IMR-90 (cell line): Measurements from ENCODE around the gene FAM120A. TPM values are rescaled to one million over a fixed set of nuclear protein-coding genes. Genes with fewer than 3 reads are reported as not detected.

Source experiments
- ATAC-seq: fragments of 200-7000 bp; cut with Tn5 transposase; 2 replicates; pipeline ENCODE4 v1.9.1; 2020; ENCODE audit warnings: low read depth, mild to moderate bottlenecking, moderate library complexity
- BruUV-seq: library from RNA; stranded (reverse); fragments of 400-500 nt; replicated peaks from 2 replicates; lab custom pipeline; 2021; lab: Mats Ljungman, UMichigan
- CTCF ChIA-PET: fragments of 300-600 bp; formaldehyde crosslinking; extraction: SDS; loops from one replicate; lab custom pipeline; 2021; ENCODE audit warnings: antibody characterized with exemption; lab: Yijun Ruan, JAX
- POLR2A ChIA-PET: fragments of 300-600 bp; sonication (Branson Sonifier 250); formaldehyde crosslinking; loops from one replicate; lab custom pipeline; 2022; ENCODE audit warnings: antibody characterized with exemption; ENCODE audit not compliant: unreplicated experiment; lab: Charles Lee
- DNase-seq: peaks from one replicate; pipeline ENCODE4 v3.0.0; 2013
- H2AFZ ChIP-seq: replicated peaks from 2 replicates; pipeline ENCODE3; 2013; ENCODE audit warnings: low read length, mild to moderate bottlenecking; ENCODE audit not compliant: poor library complexity
- H2AK5ac ChIP-seq: 2 replicates; pipeline ENCODE4 v1.6.1; 2013; ENCODE audit warnings: low read depth, low read length, inconsistent platforms
- H2AK9ac ChIP-seq: replicated peaks from 2 replicates; pipeline ENCODE3; 2013; ENCODE audit warnings: mild to moderate bottlenecking, low read depth, low read length, moderate library complexity; ENCODE audit not compliant: poor library complexity
- H2BK120ac ChIP-seq: 2 replicates; pipeline ENCODE4 v1.6.1; 2013; ENCODE audit warnings: low read depth, low read length, inconsistent platforms
- H2BK15ac ChIP-seq: 3 replicates; pipeline ENCODE4 v1.6.1; 2013; ENCODE audit warnings: low read depth, low read length, inconsistent platforms
- H2BK20ac ChIP-seq: 2 replicates; pipeline ENCODE4 v1.6.1; 2013; ENCODE audit warnings: low read depth, mild to moderate bottlenecking, inconsistent platforms, low read length, moderate library complexity
- H2BK5ac ChIP-seq: 2 replicates; pipeline ENCODE4 v1.6.1; 2013; ENCODE audit warnings: mild to moderate bottlenecking, low read depth, low read length, inconsistent platforms; ENCODE audit not compliant: poor library complexity, severe bottlenecking
- H3K14ac ChIP-seq: replicated peaks from 2 replicates; pipeline ENCODE4 v1.6.1; 2013; ENCODE audit warnings: low read depth, low read length, inconsistent platforms
- H3K18ac ChIP-seq: 2 replicates; pipeline ENCODE4 v1.6.1; 2013; ENCODE audit warnings: low read depth, low read length, control low read depth
- H3K23ac ChIP-seq: 2 replicates; pipeline ENCODE4 v1.6.1; 2013; ENCODE audit warnings: low read depth, low read length, inconsistent platforms
- H3K27ac ChIP-seq: 2 replicates; pipeline ENCODE4 v1.5.1; 2013; ENCODE audit warnings: mild to moderate bottlenecking, control low read depth, low read length; ENCODE audit not compliant: insufficient read depth
- H3K27me3 ChIP-seq: 2 replicates; pipeline ENCODE4 v1.6.1; 2013; ENCODE audit warnings: low read length; ENCODE audit not compliant: control insufficient read depth, insufficient read depth
- H3K36me3 ChIP-seq: 2 replicates; pipeline ENCODE4 v1.6.1; 2013; ENCODE audit warnings: low read length, mixed read lengths; ENCODE audit not compliant: control insufficient read depth, insufficient read depth
- H3K4ac ChIP-seq: 2 replicates; pipeline ENCODE4 v1.6.1; 2013; ENCODE audit warnings: low read depth, low read length, inconsistent platforms
- H3K4me1 ChIP-seq: 2 replicates; pipeline ENCODE4 v1.6.1; 2013; ENCODE audit warnings: low read length, mixed read lengths; ENCODE audit not compliant: control insufficient read depth, insufficient read depth
- H3K4me2 ChIP-seq: 2 replicates; pipeline ENCODE4 v1.6.1; 2013; ENCODE audit warnings: low read depth, mild to moderate bottlenecking, control low read depth, low read length, moderate library complexity
- H3K4me3 ChIP-seq: 2 replicates; pipeline ENCODE4 v1.5.1; 2013; ENCODE audit warnings: low read depth, mild to moderate bottlenecking, control low read depth, low read length, moderate library complexity; ENCODE audit not compliant: insufficient read depth
- H3K56ac ChIP-seq: 2 replicates; pipeline ENCODE4 v1.6.1; 2013; ENCODE audit warnings: low read length, inconsistent platforms; ENCODE audit not compliant: insufficient read depth; ENCODE audit errors: extremely low read depth
- H3K79me1 ChIP-seq, 2 experiments: 2 replicates each; pipeline ENCODE4 v1.6.1; 2013; ENCODE audit warnings: low read length in 2 of 2, inconsistent platforms in 1 of 2, low read depth in 1 of 2
- H3K9ac ChIP-seq: 2 replicates; pipeline ENCODE4 v1.6.1; 2013; ENCODE audit warnings: low read depth, low read length, control low read depth
- H3K9me1 ChIP-seq: 2 replicates; pipeline ENCODE4 v1.6.1; 2013; ENCODE audit warnings: low read length, inconsistent platforms; ENCODE audit not compliant: insufficient read depth
- H3K9me3 ChIP-seq: 2 replicates; pipeline ENCODE4 v1.6.1; 2013; ENCODE audit warnings: low read length; ENCODE audit not compliant: control insufficient read depth, insufficient read depth
- H4K20me1 ChIP-seq: 2 replicates; pipeline ENCODE4 v1.6.1; 2013; ENCODE audit warnings: low read length, inconsistent platforms; ENCODE audit not compliant: insufficient read depth
- H4K5ac ChIP-seq: 2 replicates; pipeline ENCODE4 v1.6.1; 2013; ENCODE audit warnings: mild to moderate bottlenecking, low read depth, low read length, control low read depth
- H4K8ac ChIP-seq, 2 experiments: 2 replicates each; pipeline ENCODE4 v1.6.1; 2013; ENCODE audit warnings: low read depth in 2 of 2, low read length in 2 of 2, control low read depth in 1 of 2, inconsistent platforms in 1 of 2
- H4K91ac ChIP-seq: 2 replicates; pipeline ENCODE4 v1.6.1; 2013; ENCODE audit warnings: low read depth, low read length, inconsistent platforms; ENCODE audit not compliant: insufficient read depth
- CHD1 ChIP-seq: IDR thresholded peaks from 2 replicates; pipeline ENCODE4 v1.6.1; 2012; ENCODE audit warnings: low read depth, low read length, improper control_type of control experiment
- NFE2L2 ChIP-seq: fragments of 150-350 bp; IDR thresholded peaks from 2 replicates; pipeline ENCODE4 v1.6.1; 2016; ENCODE audit warnings: low read depth, mild to moderate bottlenecking, low read length
- POLR2A ChIP-seq: IDR thresholded peaks from 2 replicates; pipeline ENCODE4 v1.6.1; 2012; ENCODE audit warnings: mild to moderate bottlenecking, low read depth, low read length
- RAD21 ChIP-seq: IDR thresholded peaks from 2 replicates; pipeline ENCODE4 v1.6.1; 2012; ENCODE audit warnings: low read length, improper control_type of control experiment
- RCOR1 ChIP-seq: IDR thresholded peaks from 2 replicates; pipeline ENCODE4 v1.6.1; 2012; ENCODE audit warnings: mild to moderate bottlenecking, low read length, improper control_type of control experiment; ENCODE audit not compliant: insufficient replicate concordance
- RFX5 ChIP-seq: IDR thresholded peaks from 2 replicates; pipeline ENCODE4 v1.8.0; 2012; ENCODE audit warnings: low read depth, mild to moderate bottlenecking, low read length, moderate library complexity
- SMC3 ChIP-seq: fragments of 150-350 bp; IDR thresholded peaks from 2 replicates; pipeline ENCODE4 v1.6.1; 2016; ENCODE audit warnings: low read depth, mild to moderate bottlenecking, antibody characterized with exemption, low read length, moderate library complexity
- WGBS, 2 experiments: methylation state at CpG; one replicate each; pipeline versions ENCODE4 v1.1.5 to v1.1.7; 2013; ENCODE audit warnings: missing lambda C conversion rate in 2 of 2; ENCODE audit not compliant: insufficient read length in 1 of 2; ENCODE audit errors: extremely low coverage in 2 of 2; 5-methylcytosine and 5-hydroxymethylcytosine counted together
- dilution Hi-C: fragments of 300-500 bp; cut with HindIII; formaldehyde crosslinking; loops from one replicate; pipeline ENCODE4 v1.14.3; 2018; ENCODE audit warnings: low sequenced_read_pairs; ENCODE audit not compliant: unreplicated experiment
- in situ Hi-C: fragments of 300-500 bp; cut with MboI; formaldehyde crosslinking; loops from 3 replicates; pipeline ENCODE4 v1.14.3; 2019; ENCODE audit warnings: low sequenced_read_pairs, inconsistent platforms, mixed read lengths
- intact Hi-C: fragments of 100-400 bp; cut with micrococcal nuclease; formaldehyde crosslinking; loops from 2 replicates; pipeline ENCODE4 v1.10.0; 2022
- polyA plus RNA-seq, 3 experiments: library from polyadenylated mRNA; depleted of rRNA; stranded (reverse); fragments of >200 nt; gene quantifications; 2 replicates each; pipeline ENCODE4 v1.2.3, GENCODE V29; 2012; ENCODE audit warnings: low replicate concordance in 1 of 3
- total RNA-seq: library from RNA; depleted of rRNA; stranded (reverse); fragments of >200 nt; gene quantifications from 2 replicates; pipeline ENCODE4 v1.2.3, GENCODE V29; 2012
- TF ChIP-seq, protein P1 (sequence below): conservative IDR thresholded peaks from 2 replicates; pipeline ENCODE4 v1.5.1; 2012; ENCODE audit warnings: mild to moderate bottlenecking, low read depth, low read length, improper control_type of control experiment

FAM120A gene
- total and polyA plus RNA-seq, 2 of the 4 experiments (the other 2 are of a cell fraction): 61.6 to 75.1 TPM

DNA sequence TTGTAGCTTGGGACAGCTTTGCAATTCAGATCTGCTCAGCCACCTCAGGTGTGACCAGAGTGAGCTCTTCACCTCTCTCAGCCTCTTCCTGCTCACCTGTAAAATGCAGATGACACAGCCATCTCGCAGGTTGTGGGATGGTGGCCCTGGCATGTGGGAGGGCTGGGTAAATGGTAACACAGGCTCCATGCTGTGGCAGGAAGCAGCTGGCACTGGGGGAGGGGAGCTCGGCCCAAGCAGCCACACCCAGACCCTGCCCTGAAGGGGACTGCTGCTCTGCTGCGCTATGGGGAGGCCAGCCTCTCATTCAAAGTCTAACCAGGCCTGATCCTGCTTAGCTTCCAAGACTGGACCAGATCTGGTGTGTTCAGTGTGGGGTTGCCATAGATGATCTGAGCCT is 149.0 kb downstream of the FAM120A start:
- ATAC-seq (no peak), DNase-seq (no peak)
- no peaks in the 10 kb centered on the region for H3K4me1 ChIP-seq
- H4K5ac ChIP-seq: no peak overlapping the region
- H3K18ac ChIP-seq: no peak overlapping the region
- no peak overlapping the region for H2BK120ac ChIP-seq
- no peak overlapping the region for H2AK9ac ChIP-seq
- H3K4me2 ChIP-seq: no peak overlapping the region
- ChIA-PET CTCF (no interaction called here), POLR2A (no interaction called here)
- peaks cover 26% of the 10 kb centered on the region for H3K9me1 ChIP-seq
- peaks cover 61% of the 10 kb centered on the region for H4K20me1 ChIP-seq
- dilution Hi-C loops: no loop called here
- H3K27ac ChIP-seq: no peak overlapping the region
- no peak overlapping the region for H2BK15ac ChIP-seq
- no peak overlapping the region for H4K91ac ChIP-seq
- no peak overlapping the region for H4K8ac ChIP-seq
- no peak overlapping the region for H3K4ac ChIP-seq
- H3K14ac ChIP-seq: no peak overlapping the region
- no peak overlapping the region for H3K9ac ChIP-seq
- in situ Hi-C loops: no loop called here
- no peak overlapping the region for H3K4me3 ChIP-seq
- no peaks in the 10 kb centered on the region for H3K9me3 ChIP-seq
- H2AFZ ChIP-seq: no peak overlapping the region
- no peak overlapping the region for H2AK5ac ChIP-seq
- intact Hi-C loops: no loop called here
- no peak overlapping the region for H2BK20ac ChIP-seq
- H3K79me1 ChIP-seq: peaks cover 48 to 81% of the 10 kb centered on the region in 2 experiments
- H3K27me3 ChIP-seq: no peaks in the 10 kb centered on the region
- BruUV-seq: no TSS peak
- no peaks in the 10 kb centered on the region for H3K36me3 ChIP-seq
- TF ChIP-seq SMC3: no peak
- TF ChIP-seq CHD1: no peak
- TF ChIP-seq, protein P1, sequence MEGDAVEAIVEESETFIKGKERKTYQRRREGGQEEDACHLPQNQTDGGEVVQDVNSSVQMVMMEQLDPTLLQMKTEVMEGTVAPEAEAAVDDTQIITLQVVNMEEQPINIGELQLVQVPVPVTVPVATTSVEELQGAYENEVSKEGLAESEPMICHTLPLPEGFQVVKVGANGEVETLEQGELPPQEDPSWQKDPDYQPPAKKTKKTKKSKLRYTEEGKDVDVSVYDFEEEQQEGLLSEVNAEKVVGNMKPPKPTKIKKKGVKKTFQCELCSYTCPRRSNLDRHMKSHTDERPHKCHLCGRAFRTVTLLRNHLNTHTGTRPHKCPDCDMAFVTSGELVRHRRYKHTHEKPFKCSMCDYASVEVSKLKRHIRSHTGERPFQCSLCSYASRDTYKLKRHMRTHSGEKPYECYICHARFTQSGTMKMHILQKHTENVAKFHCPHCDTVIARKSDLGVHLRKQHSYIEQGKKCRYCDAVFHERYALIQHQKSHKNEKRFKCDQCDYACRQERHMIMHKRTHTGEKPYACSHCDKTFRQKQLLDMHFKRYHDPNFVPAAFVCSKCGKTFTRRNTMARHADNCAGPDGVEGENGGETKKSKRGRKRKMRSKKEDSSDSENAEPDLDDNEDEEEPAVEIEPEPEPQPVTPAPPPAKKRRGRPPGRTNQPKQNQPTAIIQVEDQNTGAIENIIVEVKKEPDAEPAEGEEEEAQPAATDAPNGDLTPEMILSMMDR: no peak
- no peak for TF ChIP-seq RAD21
- TF ChIP-seq POLR2A: no peak
- no peak for TF ChIP-seq NFE2L2
- no peak for TF ChIP-seq RCOR1
- no peak for TF ChIP-seq RFX5
- no peak overlapping the region for H3K23ac ChIP-seq
- H3K56ac ChIP-seq: no peak overlapping the region
- no CpG with 5 or more reads among the region's 3 CpGs for WGBS, 2 experiments
- no peak overlapping the region for H2BK5ac ChIP-seq
